NCI-H774 (cell line): Measurements from ENCODE around the gene BBS7.

Source experiments
- DNase-seq: peaks from one replicate; lab custom pipeline; 2025; lab: John Stamatoyannopoulos, UW

The BBS7 gene, protein sequence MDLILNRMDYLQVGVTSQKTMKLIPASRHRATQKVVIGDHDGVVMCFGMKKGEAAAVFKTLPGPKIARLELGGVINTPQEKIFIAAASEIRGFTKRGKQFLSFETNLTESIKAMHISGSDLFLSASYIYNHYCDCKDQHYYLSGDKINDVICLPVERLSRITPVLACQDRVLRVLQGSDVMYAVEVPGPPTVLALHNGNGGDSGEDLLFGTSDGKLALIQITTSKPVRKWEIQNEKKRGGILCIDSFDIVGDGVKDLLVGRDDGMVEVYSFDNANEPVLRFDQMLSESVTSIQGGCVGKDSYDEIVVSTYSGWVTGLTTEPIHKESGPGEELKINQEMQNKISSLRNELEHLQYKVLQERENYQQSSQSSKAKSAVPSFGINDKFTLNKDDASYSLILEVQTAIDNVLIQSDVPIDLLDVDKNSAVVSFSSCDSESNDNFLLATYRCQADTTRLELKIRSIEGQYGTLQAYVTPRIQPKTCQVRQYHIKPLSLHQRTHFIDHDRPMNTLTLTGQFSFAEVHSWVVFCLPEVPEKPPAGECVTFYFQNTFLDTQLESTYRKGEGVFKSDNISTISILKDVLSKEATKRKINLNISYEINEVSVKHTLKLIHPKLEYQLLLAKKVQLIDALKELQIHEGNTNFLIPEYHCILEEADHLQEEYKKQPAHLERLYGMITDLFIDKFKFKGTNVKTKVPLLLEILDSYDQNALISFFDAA

DNA sequence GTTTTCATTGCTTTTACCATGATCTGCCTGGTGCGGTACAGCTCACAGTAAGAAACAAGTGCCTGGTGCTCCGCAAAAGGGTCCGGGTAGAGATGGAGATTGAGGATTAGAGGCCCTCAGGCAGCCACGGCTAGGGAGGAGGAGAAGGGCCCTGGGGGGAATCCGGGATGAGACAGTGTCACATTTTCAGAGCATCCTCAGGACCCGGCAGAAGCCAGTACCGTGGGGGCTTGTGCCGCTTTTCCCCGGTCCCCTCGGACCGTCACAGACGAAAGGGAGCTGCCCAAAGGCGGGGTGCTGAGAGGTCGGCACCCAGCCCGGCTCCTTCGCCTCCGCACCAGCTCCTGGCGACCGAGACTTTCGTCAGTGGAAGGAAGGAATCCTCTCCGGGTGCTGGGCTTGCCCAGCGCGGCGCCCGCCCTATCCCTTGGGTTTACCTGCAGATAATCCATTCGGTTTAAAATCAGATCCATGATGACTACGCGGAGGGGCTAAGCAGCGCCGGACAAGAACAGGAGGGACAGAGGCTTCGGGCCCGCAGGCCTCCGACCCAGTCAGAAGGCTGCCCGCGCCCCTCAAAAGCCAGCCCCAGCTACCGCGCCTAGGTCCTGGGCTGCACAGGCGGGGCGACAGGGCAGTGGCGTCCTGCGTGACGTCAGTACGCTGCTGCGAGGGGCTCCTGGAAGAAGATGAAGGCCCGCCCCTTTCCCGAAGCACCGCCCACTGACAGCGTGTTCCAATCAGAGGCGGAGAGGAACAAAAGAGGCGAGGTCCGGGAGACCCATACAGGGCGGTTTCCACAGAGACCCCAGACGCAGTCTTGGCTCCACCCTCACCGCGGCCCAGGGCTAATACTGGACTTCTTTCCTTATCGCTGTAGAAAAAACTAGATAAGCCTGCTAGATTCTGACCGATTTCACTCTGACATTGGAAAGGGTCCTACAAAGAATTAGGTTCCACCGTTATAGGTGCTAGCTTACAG is at the start of gene BBS7:
Gene BBS7, minus strand, starts transcription at position 634 of the 982 bp plus-strand sequence. Its CDS starts 161 bp downstream, at position 473.
- DNase-seq, result peak; percentile 85

DNA sequence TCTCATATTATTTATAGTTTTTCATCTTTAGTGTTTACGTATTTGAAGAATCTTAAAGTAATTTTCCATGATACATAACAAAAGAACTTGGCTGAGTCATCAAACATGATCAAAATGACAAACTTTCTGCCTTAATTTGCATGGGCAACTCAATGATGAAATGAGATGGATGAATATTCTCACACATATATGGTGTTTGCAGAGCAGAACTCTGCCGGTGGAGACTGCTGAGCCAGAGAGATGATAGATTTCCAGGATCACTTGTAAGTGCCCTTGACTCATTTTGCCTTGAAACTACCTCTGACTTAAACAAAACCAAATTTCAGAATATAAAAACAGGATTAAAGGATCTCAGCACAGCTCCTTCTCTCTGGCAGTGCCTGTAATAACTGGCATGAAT is 43.4 kb upstream of the BBS7 start:
- DNase-seq, result no peak

DNA sequence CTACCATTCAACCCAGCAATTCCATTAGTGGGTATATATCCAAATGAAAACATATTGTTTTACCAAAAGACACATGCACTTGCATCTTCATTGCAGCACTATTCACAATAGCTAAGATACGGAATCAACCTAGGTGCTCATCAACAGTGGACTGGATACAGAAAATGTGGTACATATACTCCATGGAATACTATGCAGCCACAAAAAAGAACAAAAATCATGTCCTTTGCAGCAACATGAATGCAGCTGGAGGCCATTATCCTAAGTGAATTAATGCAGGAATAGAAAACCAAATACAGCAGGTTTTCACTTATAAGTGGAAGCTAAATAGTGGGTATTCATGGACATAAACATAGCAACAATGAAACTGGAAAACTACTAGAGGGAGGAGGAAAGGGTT is 38.1 kb upstream of the BBS7 start:
- no peak for DNase-seq

DNA sequence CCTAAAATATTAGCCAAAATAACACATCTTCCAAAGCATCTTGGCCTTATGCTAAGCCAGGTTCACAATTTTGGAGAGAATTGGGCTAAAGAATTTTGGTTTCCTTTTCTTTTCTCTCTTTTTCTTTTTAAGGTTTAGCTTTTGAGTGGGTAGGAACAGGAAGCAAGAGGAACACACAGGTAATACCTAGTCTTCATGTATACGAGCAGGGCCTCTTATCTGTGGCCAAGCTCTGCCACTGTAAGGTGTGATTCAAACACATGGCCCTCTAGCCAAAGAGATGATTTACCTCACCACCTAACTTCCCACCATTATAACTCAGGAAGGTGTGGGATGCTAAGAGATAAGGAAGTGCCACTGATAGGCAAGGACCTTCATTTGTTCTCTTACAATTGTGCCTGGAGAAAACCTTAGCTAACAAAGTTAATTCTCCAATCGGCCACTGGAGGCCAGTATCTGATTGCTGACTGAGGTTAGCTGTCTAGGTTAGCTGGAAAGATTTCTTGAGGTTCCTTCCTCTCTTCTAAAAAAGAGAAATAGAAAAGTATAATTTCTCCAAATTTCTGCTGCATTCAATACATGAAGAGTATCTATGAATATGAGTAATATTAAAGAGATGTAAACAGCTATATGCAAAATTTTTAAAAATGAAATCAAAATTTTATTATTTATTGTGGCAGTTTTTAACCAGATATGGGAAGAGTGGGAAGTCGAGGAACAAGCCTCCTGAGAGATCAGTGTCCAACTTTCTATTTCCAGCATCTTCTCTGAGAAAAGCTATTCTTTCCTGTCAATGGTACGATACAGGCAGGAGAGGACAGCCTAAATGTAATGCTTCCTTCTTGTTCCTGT is 30.1 kb upstream of the BBS7 start:
- DNase-seq, result no peak

DNA sequence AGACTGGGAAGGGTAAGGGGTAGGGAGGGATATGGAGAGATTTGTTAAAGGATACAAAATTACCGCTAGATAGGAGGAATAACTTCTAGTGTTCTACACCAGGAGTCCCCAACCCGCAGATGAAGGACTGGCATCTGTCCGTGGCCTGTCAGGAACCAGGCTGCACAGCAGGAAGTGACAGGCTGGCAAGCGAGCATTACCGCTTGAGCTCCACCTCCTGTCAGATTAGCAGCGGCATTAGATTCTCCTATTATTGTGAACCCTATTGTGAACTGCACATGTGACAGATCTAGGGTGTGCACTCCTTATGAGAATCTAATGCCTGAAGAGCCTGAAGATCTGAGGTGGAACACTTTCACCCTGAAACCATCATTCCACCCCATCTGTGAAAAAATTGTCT is 27.9 kb upstream of the BBS7 start:
- DNase-seq, result no peak

DNA sequence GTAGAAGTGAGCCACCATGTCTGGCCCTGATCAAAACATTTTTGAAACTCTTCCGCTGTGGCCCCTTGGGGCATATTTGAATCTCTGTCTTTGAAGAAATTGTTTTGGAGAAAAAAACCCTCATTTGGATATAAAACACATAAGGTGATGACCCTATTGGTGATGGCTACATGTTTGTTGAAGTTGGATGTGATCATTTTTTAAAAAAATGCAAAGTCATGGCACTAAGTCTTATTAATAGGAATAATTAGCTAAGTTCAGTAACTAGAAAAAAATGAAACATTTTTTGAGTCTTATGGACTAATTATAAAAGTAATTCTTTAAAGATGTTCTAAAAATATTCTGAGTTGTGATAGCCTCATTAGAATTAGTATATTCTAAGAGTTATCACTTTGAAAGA is 17.9 kb upstream of the BBS7 start:
- no peak for DNase-seq

DNA sequence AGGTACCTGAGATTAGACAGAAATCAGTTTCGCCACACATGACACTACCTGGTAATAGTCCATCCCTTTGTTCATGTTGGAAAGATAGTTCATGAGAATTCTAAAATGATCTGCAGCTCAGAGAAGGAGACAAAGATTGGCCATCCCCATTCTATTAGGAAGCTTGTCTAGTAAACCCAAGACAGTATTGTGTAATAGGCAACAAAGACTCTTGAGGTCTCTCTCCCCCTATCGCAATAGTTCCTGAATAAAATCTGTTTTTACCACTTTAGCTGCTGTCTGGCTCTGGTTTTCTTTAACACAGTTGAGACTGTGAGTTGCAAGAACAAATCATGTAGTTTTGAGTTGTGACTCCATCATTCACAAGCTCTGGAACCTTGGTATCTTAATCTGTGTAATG is 14.8 kb upstream of the BBS7 start:
- no peak for DNase-seq

DNA sequence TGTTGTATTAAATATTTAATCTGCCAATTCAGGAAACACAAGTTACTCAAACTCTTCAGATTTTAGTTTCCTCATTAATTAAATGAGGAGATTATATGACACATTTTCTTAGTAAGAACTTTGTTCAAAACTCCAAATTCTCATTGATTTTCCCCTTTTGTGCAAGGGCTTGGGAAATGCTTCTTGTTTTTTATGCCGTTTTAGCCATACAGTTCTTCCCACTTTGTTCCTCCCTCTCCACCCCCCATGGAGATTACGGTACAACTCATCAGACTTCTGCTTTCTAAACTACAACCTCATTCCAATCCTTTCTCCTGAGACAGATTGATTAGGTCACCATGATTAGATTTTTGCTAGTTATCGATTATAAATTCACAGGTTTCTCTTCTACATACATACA is 10.9 kb upstream of the BBS7 start:
- no peak for DNase-seq

DNA sequence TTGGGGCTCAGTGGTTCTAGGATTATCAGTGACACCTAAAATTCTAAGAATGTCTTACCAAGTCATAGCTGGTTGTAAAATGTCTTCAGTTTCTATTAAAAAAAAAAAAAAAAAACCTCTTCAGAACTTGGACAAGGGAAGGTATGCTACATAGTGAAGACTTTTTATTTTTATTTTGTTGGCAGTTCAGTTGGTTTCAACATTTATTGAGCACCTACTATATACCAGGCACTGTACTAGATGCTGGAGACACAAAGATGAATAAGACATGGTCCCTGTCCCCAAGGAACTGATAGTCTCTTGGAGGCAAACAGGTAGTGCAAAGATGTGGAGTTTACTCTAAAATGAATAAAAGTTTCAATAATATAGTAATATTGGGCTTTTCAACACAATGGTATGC is 8.9 kb upstream of the BBS7 start:
- DNase-seq, result no peak

DNA sequence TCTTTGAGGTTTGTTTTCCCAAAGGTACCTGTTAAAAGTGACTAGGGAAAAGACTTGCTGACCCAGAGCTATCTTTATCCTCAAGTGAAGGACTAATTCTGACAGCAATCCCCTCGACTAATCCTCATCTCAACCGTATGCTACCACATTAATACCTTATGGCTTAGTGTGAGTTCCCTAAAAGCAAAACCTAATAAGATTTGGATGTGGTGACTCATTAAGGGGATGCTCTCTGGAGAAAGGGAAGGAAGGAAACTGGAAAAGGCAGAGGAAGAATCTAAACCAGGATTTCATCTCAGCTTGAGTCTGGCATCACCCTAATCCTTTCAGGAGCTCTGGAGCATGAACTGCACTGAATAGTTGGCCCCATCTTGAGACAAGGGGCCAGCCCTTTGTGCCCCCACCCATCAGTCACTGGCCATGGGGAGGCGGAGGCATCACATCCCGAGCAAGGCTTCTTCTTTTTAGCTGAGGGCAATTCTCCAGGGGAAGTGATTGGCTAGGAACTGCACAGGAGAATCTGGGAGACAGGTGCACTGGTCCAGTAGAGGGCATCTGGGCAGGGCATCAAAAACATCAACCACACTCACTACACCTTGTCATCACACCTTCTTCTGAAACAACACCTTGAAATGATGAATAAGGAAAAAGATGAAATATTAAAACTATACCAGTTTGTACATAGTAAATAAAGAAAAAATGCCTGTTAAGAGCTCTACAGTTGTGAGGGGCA is 6.9 kb upstream of the BBS7 start:
- DNase-seq, result no peak

DNA sequence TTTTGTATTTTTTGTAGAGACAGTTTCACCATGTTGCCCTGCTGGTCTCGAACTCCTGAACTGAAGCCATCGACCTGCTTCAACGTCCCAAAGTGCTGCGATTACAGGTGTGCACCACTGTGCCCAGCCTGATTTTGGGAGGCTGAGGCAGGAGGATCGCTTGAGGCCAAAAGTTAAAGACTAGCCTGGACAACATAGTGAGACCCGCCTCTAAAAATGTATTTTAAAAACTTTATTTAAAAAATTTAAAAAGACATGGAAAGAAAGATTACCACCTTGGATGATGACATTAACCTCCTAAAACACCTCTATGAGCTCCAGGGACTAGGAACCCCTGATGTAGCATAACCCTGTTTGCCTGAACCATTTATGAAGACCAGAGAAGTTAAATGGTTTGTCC is 5.8 kb upstream of the BBS7 start:
- no peak for DNase-seq

DNA sequence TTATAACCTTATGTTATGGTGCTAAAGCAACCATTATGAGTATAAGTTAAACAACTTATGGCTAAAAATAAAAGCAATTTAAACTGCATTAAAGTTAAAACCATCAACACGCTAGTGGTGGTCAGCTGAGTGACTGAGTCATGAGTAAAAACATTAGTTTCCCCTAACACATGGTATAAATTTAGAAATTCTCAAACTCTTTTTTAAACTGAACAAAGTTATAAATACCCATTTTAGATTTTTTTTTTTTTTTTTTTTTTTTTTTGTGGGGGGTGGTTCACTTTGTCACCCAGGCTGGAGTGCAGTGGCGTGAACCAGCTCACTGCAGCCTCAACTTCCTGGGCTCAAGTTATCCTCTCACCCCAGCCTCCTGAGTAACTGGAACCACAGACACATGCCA is 5.4 kb upstream of the BBS7 start:
- no peak for DNase-seq

DNA sequence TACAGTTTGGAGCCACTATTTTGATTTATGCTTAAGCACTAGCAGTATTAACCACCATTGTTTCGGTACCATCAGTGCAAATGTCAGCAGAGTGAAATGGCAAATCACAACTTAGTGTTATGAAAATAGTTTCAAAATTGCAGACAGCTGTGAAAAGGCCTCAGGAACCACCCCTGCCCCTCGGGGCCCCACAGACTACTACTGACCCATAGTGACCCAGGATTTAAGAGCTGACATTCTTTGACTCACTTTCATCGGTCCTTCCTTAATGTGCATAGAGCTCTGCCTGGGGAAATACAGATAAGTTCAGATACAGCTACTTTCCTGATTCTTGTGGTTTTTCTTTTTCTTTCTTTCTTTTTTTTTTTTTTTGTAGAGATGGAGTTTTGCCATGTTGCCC is 3.3 kb upstream of the BBS7 start:
- no peak for DNase-seq

DNA sequence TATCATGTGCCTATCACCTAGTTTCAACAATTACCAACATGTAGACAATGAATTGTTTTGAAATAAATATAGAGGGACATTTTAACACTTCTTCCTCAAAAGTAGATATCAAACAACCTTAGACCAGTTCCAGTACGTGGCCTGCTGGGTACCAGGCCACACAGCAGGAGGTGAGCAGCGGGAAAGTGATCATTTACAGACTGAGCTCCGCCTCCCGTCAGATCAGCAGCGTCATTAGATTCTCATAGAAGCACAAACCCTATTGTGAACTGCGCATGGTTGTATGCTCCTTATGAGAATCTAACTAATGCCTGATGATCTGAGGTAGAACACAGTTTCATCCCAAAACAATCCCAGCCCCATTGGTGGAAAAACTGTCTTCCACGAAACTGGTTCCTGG is 6.5 kb downstream of the BBS7 start:
- DNase-seq, result no peak

DNA sequence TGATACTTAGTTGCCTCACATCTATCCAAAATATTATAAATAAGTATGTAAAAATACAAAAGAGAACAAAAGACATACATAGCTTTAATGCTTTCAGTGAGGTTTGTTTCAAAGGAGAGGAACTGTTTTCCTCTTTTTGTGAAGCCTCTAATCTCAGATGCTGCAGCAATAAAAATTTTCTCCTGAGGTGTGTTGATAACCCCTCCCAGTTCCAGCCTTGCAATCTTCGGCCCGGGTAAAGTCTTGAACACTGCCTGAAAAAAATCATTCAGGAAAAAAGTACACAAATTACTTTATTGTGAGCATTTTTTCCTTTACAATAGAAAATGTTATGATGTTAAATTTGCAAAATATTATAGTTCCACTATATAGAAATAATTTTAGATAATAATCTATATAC is 8.8 kb downstream of the BBS7 start:
- DNase-seq, result no peak

DNA sequence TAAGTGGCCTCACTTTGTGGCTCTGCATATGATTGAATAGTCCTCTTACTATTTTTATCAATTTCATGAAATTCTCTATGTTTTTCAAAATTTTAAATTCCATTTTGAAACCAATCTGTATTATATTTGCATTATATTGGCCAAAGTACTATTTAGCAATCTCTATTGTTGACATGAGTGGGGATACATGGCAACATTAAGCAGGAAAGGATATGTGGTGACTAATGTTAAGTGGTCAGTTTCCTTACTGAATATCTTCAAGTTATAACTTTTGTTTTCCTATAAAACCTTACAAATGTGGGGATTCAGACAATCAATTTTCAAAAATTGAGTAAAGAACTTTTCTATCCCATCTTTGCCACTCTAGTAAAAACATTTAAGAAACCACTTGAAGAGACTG is 10.2 kb downstream of the BBS7 start:
- no peak for DNase-seq

DNA sequence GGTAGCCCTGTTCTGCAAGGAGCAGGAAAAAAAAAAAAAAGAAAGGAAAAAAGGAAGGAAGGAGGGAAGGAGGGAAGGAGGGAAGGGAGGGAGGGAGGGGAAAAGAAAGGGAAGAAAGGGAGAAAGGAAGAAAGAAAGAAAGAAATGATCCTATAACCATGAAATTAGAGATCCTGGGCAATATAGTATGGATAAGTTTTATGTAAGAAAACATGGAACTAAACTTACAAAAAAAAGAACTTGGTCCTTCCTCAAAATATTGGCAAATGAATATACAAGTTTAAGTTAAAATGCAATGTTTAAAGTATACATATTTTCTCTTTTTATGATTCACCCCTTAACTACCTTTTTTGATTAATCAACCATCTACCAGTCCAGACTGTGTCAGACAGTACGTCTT is 18.9 kb downstream of the BBS7 start:
- DNase-seq, result no peak

DNA sequence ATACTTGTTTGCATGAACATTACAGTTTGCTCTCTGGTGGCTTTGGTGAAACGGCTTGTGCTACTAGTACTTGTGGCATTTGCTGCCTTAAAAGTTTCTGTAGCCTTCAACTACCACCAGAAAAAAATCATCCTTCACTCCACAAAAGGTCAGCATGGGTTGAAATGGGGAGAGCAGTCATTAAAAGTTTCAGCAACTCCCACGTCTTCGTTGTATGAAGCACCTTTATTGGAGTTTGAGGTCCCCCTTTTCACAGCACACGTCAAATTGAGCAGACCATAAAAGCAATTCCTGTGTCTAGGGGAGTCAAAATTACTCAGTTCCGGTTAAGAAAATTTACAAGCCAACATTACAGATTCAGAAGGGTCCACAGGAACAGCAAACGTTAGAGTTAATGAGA is 23.6 kb downstream of the BBS7 start:
- DNase-seq, result no peak

DNA sequence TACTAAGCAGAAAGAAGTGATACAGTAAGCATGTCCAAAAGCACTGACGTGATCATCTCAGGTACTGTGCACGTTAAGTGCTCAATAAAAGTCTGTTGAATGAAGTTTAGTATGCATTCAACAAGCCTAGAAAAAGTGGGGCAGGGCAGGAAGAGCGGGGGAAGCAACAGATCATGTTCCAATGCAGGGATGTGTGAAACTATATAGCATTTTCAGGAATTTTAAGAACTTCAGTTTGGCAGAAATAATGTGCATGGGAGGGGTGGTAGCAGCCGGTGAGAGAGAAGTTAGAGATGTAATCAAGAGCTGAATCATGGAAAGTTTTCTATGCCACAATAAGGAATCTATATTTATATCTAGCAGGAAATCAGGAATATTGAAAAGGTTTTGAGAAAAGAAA is 27.4 kb downstream of the BBS7 start:
- DNase-seq, result no peak

DNA sequence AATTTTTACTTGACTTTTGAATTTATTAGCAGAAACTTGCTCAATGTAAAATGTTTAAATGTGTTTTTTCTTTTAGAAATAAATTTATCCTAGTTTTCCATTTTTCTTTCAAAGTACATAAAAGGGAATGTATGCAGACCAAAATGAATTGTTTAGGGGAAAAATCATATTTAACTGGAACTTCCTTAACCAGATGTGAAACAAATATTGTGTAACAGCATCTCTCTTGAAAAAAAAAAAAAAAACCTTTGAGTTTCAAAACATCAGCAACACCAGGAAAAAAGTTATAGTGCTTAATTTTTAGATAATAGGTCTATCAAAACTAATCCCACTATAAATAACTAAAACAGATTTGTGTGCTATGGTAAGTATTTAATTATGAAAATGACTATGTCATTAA is 32.1 kb downstream of the BBS7 start:
- DNase-seq, result no peak

DNA sequence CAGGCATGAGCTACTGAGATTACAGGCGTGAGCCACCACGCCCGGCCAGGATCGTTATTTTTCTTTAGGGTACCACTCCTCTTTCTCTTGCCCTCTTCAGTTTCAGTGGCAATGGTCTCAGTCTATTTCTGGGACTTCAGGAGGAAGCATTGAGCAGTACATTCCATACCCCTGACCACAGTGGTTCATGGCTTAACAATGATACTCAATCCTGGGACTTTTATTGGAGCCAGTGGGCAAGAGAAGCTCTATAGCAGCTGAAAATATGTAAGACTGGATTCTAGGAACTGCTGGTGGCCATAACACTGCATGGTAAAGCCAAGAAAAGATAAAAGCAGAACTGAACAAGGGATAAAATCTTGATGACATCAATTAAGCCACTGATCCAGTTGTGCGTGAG is 40.8 kb downstream of the BBS7 start:
- DNase-seq, result no peak
